Panc1 (cell line): ENCODE data around the gene PPEF1. TPM values are rescaled to one million over a fixed set of nuclear protein-coding genes. Genes with fewer than 3 reads are reported as not detected.

Experiments
- ATAC-seq: fragments of 200-7000 bp; cut with Tn5 transposase; 2 replicates; pipeline ENCODE4 v1.9.1; 2020; ENCODE audit warnings: mild to moderate bottlenecking, moderate library complexity
- BruUV-seq: library from RNA; stranded (reverse); fragments of 400-500 nt; replicated peaks from 2 replicates; lab custom pipeline; 2021; lab: Mats Ljungman, UMichigan
- CTCF ChIA-PET: fragments of 300-600 bp; sonication (Branson Sonifier 250); formaldehyde crosslinking; loops from one replicate; lab custom pipeline; 2022; ENCODE audit warnings: antibody characterized with exemption; lab: Charles Lee
- POLR2A ChIA-PET: fragments of 300-600 bp; sonication (Branson Sonifier 250); formaldehyde crosslinking; loops from one replicate; lab custom pipeline; 2022; ENCODE audit warnings: antibody characterized with exemption; lab: Charles Lee
- DNase-seq: peaks from one replicate; pipeline ENCODE4 v3.0.0-alpha.2; 2010; ENCODE audit warnings: low read depth, low spot score
- H3K27ac ChIP-seq: 2 replicates; pipeline ENCODE4 v1.5.1; 2011; ENCODE audit warnings: mild to moderate bottlenecking, low read length, inconsistent platforms
- H3K27me3 ChIP-seq: fragments of 200-500 bp; sonication (Bioruptor generic); 2 replicates; pipeline ENCODE4 v1.6.0; 2014; ENCODE audit warnings: low read length, inconsistent platforms; ENCODE audit not compliant: control insufficient read depth, insufficient read depth
- H3K36me3 ChIP-seq: fragments of 200-500 bp; sonication (Bioruptor generic); 2 replicates; pipeline ENCODE4 v1.5.1; 2014; ENCODE audit warnings: inconsistent platforms, mild to moderate bottlenecking, low read length, moderate library complexity; ENCODE audit not compliant: control insufficient read depth, insufficient read depth
- H3K4me1 ChIP-seq: 2 replicates; pipeline ENCODE4 v1.5.1; 2011; ENCODE audit warnings: inconsistent platforms, mild to moderate bottlenecking, low read length, moderate library complexity; ENCODE audit not compliant: control insufficient read depth, insufficient read depth
- H3K4me3 ChIP-seq, 2 experiments: 2 replicates each; pipeline ENCODE4 v1.5.1; 2011 to 2012; ENCODE audit warnings: low read depth in 2 of 2, low read length in 2 of 2, mild to moderate bottlenecking in 2 of 2, inconsistent platforms in 1 of 2, moderate library complexity in 1 of 2
- H3K9me3 ChIP-seq: fragments of 200-500 bp; sonication (Bioruptor generic); 2 replicates; pipeline ENCODE4 v1.5.1; 2014; ENCODE audit warnings: low read depth, mild to moderate bottlenecking, inconsistent platforms, low read length, moderate library complexity; ENCODE audit not compliant: control insufficient read depth, insufficient read depth
- POLR2AphosphoS5 ChIP-seq: IDR thresholded peaks from 2 replicates; pipeline ENCODE4 v1.6.1; 2012; ENCODE audit warnings: mild to moderate bottlenecking, low read depth, low read length, moderate library complexity
- SIN3A ChIP-seq: IDR thresholded peaks from 2 replicates; pipeline ENCODE4 v1.6.1; 2012; ENCODE audit warnings: low read depth, mild to moderate bottlenecking, low read length, moderate library complexity, borderline replicate concordance; ENCODE audit not compliant: insufficient read depth
- TCF7L2 ChIP-seq: IDR thresholded peaks from 2 replicates; pipeline ENCODE4 v1.6.1; 2011; ENCODE audit warnings: mild to moderate bottlenecking, low read depth, low read length, inconsistent platforms
- in situ Hi-C: cut with HindIII; loops from 2 replicates; pipeline ENCODE4 v1.10.0; 2016; ENCODE audit warnings: low sequenced_read_pairs, low pct_unique_long_range_greater_than_20kb
- intact Hi-C: fragments of 100-400 bp; cut with micrococcal nuclease; formaldehyde crosslinking; loops from one replicate; pipeline ENCODE4 v1.10.0; 2022; ENCODE audit not compliant: unreplicated experiment
- total RNA-seq: library from RNA; stranded (reverse); gene quantifications from one replicate; pipeline ENCODE4 v1.2.1, GENCODE V29; 2021; ENCODE audit not compliant: unreplicated experiment
- TF ChIP-seq, protein P1 (sequence below), 2 experiments: IDR thresholded peaks; 2 replicates each; pipeline ENCODE4 v1.6.1; 2011 to 2012; ENCODE audit warnings: low read depth in 2 of 2, control low read depth in 1 of 2, low read length in 1 of 2, mild to moderate bottlenecking in 1 of 2, moderate library complexity in 1 of 2; ENCODE audit not compliant: insufficient read depth in 1 of 2
- TF ChIP-seq, protein P2 (sequence below): fragments of 450-650 bp; IDR thresholded peaks from 2 replicates; pipeline ENCODE4 v1.5.1; 2017; ENCODE audit warnings: mild to moderate bottlenecking

PPEF1 gene
- total RNA-seq, 1 experiment from 2014 or later = not detected

DNA sequence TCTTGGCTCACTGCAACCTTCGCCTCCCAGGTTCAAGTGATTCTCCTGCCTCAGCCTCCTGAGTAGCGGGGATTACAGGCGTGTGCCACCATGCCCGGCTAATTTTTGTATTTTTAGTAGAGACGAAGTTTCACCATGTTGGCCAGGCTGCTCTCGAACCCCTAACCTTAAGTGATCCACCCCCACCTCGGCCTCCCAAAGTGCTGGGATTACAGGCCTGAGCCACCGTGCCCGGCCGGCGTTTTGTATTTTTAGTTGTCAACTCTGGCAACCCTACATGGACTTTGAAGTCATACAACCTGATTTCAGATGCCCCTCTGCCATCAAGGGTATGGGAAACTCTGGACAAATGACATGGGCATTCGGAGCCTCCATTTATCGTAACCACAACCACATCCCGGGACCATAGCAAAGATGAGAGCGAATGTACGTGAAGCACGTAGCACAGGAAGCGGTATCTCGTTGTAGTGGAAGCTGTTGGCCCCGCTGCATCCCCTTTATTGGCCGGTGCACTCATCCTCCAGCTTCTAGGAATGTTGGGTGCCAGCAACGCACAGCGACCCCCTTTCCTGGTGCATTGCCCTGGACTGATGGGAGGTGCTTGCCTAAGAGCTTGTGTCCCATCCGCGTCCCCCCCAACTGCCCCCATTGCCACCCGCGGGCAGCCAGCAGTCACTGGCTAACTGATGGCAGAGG, 167.3 kb downstream of the PPEF1 start:
- POLR2A ChIA-PET = no interaction called here
- CTCF ChIA-PET = no interaction called here
- no peak overlapping the region for H3K27ac ChIP-seq
- no TSS peak for BruUV-seq
- no peaks in the 10 kb centered on the region for H3K4me1 ChIP-seq
- no peaks in the 10 kb centered on the region for H3K36me3 ChIP-seq
- no peak overlapping the region for H3K4me3 ChIP-seq
- TF ChIP-seq TCF7L2 (no peak), POLR2AphosphoS5 (no peak), SIN3A (no peak)
- TF ChIP-seq, protein P1, sequence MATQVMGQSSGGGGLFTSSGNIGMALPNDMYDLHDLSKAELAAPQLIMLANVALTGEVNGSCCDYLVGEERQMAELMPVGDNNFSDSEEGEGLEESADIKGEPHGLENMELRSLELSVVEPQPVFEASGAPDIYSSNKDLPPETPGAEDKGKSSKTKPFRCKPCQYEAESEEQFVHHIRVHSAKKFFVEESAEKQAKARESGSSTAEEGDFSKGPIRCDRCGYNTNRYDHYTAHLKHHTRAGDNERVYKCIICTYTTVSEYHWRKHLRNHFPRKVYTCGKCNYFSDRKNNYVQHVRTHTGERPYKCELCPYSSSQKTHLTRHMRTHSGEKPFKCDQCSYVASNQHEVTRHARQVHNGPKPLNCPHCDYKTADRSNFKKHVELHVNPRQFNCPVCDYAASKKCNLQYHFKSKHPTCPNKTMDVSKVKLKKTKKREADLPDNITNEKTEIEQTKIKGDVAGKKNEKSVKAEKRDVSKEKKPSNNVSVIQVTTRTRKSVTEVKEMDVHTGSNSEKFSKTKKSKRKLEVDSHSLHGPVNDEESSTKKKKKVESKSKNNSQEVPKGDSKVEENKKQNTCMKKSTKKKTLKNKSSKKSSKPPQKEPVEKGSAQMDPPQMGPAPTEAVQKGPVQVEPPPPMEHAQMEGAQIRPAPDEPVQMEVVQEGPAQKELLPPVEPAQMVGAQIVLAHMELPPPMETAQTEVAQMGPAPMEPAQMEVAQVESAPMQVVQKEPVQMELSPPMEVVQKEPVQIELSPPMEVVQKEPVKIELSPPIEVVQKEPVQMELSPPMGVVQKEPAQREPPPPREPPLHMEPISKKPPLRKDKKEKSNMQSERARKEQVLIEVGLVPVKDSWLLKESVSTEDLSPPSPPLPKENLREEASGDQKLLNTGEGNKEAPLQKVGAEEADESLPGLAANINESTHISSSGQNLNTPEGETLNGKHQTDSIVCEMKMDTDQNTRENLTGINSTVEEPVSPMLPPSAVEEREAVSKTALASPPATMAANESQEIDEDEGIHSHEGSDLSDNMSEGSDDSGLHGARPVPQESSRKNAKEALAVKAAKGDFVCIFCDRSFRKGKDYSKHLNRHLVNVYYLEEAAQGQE (IDR thresholded peaks at IDR 0.05; ENCODE audit: insufficient read depth in 1 of 2, low read depth in 2 of 2, low read length in 1 of 2) = no peak
- TF ChIP-seq, protein P2, sequence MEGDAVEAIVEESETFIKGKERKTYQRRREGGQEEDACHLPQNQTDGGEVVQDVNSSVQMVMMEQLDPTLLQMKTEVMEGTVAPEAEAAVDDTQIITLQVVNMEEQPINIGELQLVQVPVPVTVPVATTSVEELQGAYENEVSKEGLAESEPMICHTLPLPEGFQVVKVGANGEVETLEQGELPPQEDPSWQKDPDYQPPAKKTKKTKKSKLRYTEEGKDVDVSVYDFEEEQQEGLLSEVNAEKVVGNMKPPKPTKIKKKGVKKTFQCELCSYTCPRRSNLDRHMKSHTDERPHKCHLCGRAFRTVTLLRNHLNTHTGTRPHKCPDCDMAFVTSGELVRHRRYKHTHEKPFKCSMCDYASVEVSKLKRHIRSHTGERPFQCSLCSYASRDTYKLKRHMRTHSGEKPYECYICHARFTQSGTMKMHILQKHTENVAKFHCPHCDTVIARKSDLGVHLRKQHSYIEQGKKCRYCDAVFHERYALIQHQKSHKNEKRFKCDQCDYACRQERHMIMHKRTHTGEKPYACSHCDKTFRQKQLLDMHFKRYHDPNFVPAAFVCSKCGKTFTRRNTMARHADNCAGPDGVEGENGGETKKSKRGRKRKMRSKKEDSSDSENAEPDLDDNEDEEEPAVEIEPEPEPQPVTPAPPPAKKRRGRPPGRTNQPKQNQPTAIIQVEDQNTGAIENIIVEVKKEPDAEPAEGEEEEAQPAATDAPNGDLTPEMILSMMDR = no peak
- intact Hi-C loops = no loop called here
- in situ Hi-C loops = no loop called here
- ATAC-seq = no peak
- H3K9me3 ChIP-seq = no peaks in the 10 kb centered on the region
- DNase-seq = no peak
- no peaks in the 10 kb centered on the region for H3K27me3 ChIP-seq

- no peaks in the 10 kb centered on the region for H3K27me3 ChIP-seq
- no peak overlapping the region for H3K27ac ChIP-seq
- no peaks in the 10 kb centered on the region for H3K4me1 ChIP-seq
- ChIA-PET CTCF (no interaction called here), POLR2A (no interaction called here)
- TF ChIP-seq TCF7L2 (no peak), POLR2AphosphoS5 (no peak), SIN3A (no peak)
- TF ChIP-seq, protein P1 (IDR thresholded peaks at IDR 0.05; ENCODE audit: insufficient read depth in 1 of 2, low read depth in 2 of 2, low read length in 1 of 2) = no peak
- TF ChIP-seq, protein P2 = no peak
- DNase-seq (no peak), ATAC-seq (no peak)
- H3K4me3 ChIP-seq = no peak overlapping the region
- no peaks in the 10 kb centered on the region for H3K9me3 ChIP-seq
- intact Hi-C loops = no loop called here
- no peaks in the 10 kb centered on the region for H3K36me3 ChIP-seq
- BruUV-seq = no TSS peak
- in situ Hi-C loops = no loop called here
Observed at GRCh38 chrX:18875256-18875878, 167.9 kb downstream of the PPEF1 start.
